PC-3 (cell line): ENCODE measurements around the gene NKIRAS1.
"Not testable (repeated sequence)": the region's sequence is repeated elsewhere in the genome, so short reads cannot be mapped to it uniquely, and the experiment has no call there.

Experiments used
- EZH2phosphoT487 ChIP-seq: fragments of 300-600 bp; sonication (generic); IDR thresholded peaks from 2 replicates; pipeline ENCODE4 v1.6.1; 2018; ENCODE audit warnings: mild to moderate bottlenecking, antibody characterized with exemption, low read length, borderline replicate concordance
- TF ChIP-seq, protein P1 (sequence below): fragments of 300-600 bp; sonication (generic); conservative IDR thresholded peaks from 2 replicates; pipeline ENCODE4 v1.5.1; 2017; ENCODE audit warnings: antibody characterized with exemption, low read depth, mild to moderate bottlenecking, low read length

DNA sequence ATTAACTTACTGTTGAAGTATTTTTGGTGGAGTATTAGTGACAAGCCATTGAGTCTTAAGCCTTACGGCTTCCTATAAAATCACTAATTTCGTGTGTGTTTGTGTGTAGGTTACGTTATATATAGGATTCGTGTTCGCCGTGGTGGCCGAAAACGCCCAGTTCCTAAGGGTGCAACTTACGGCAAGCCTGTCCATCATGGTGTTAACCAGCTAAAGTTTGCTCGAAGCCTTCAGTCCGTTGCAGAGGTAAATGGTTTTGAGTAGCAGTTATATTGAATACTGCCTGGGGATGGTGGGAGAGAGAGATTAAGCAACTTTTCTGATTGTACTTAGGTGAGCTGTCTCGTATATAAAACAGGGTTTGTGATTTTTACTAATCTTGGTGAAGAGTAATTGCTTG, 1.5 kb upstream of the NKIRAS1 start:
- TF ChIP-seq, protein P1, sequence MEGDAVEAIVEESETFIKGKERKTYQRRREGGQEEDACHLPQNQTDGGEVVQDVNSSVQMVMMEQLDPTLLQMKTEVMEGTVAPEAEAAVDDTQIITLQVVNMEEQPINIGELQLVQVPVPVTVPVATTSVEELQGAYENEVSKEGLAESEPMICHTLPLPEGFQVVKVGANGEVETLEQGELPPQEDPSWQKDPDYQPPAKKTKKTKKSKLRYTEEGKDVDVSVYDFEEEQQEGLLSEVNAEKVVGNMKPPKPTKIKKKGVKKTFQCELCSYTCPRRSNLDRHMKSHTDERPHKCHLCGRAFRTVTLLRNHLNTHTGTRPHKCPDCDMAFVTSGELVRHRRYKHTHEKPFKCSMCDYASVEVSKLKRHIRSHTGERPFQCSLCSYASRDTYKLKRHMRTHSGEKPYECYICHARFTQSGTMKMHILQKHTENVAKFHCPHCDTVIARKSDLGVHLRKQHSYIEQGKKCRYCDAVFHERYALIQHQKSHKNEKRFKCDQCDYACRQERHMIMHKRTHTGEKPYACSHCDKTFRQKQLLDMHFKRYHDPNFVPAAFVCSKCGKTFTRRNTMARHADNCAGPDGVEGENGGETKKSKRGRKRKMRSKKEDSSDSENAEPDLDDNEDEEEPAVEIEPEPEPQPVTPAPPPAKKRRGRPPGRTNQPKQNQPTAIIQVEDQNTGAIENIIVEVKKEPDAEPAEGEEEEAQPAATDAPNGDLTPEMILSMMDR = not testable (repeated sequence)
- TF ChIP-seq EZH2phosphoT487 = not testable (repeated sequence)
